Naive B cell (primary cell): ENCODE measurements around the gene WASHC2C. TPM values are rescaled to one million over a fixed set of nuclear protein-coding genes. Genes with fewer than 3 reads are reported as not detected.
"Not testable (repeated sequence)": the region's sequence is repeated elsewhere in the genome, so short reads cannot be mapped to it uniquely, and the experiment has no call there.

Experiments
- ATAC-seq, 2 donors: fragments of 150-1000 bp; cut with Tn5 transposase; 2 replicates each; pipeline ENCODE4 v1.10.0; 2021; ENCODE audit warnings: low read depth in 2 of 2, mild to moderate bottlenecking in 2 of 2, moderate library complexity in 2 of 2
- DNase-seq: peaks from one replicate; pipeline ENCODE4 v3.0.0; 2022
- H3K27ac Mint-ChIP-seq, 6 donors: one replicate each; pipeline ENCODE4 v1.8.0; 2020 to 2022; ENCODE audit warnings: mild to moderate bottlenecking in 6 of 6, mixed read lengths in 6 of 6, moderate library complexity in 5 of 6, inconsistent platforms in 2 of 6
- H3K27me3 Mint-ChIP-seq, 3 donors: one replicate each; pipeline ENCODE4 v1.8.0; 2021 to 2022; ENCODE audit warnings: mixed read lengths in 3 of 3, mild to moderate bottlenecking in 1 of 3
- H3K36me3 Mint-ChIP-seq, 2 donors: one replicate each; pipeline ENCODE4 v1.8.0; 2020 to 2022; ENCODE audit warnings: mixed read lengths in 2 of 2, inconsistent platforms in 1 of 2, mild to moderate bottlenecking in 1 of 2
- H3K4me1 Mint-ChIP-seq, 3 donors: one replicate each; pipeline ENCODE4 v1.8.0; 2020 to 2022; ENCODE audit warnings: mixed read lengths in 3 of 3, inconsistent platforms in 1 of 3, mild to moderate bottlenecking in 1 of 3, moderate library complexity in 1 of 3
- H3K4me3 Mint-ChIP-seq, 8 donors: one replicate each; pipeline ENCODE4 v1.8.0; 2020 to 2022; ENCODE audit warnings: mild to moderate bottlenecking in 8 of 8, mixed read lengths in 8 of 8, moderate library complexity in 8 of 8, inconsistent platforms in 2 of 8
- H3K9me3 Mint-ChIP-seq, 7 donors: one replicate each; pipeline ENCODE4 v1.8.0; 2020 to 2022; ENCODE audit warnings: mixed read lengths in 7 of 7, mild to moderate bottlenecking in 5 of 7, inconsistent platforms in 2 of 7, moderate library complexity in 1 of 7
- polyA plus RNA-seq, 6 donors: library from polyadenylated mRNA; unstranded; fragments of 300-500 nt; fragmentation: Illumina TruSeq; gene quantifications; one replicate each; pipeline ENCODE4 v1.2.3, GENCODE V29; 2021; ENCODE audit warnings: low read depth in 6 of 6

WASHC2C gene
- polyA plus RNA-seq, 6 donors from 2014 or later = 7.1 to 42.2 (median 19.6) TPM

DNA sequence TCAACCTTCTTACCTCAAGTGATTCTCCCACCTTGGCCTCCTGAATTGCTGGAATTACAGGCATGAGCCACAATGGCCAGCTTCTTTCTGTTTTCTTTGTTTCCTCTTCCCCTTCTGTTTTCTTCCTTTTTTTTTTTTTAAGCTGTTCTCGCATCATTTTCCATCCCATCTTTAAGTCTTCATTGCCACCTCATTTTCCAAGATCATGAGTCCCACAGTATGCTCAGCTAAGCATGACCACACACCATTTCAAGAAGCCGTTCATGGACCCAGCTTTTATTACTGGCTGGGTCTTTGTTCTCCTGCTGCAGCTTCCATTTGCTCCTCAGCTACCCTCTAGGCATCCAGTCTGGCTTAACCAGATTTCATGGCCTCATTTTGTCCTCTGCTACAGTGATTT, 67.7 kb downstream of the WASHC2C start:
- not testable (repeated sequence) for H3K4me1 Mint-ChIP-seq, H3K9me3 Mint-ChIP-seq, H3K4me3 Mint-ChIP-seq, ATAC-seq, H3K27me3 Mint-ChIP-seq, DNase-seq
- Mint-ChIP-seq H3K27ac (peak overlapping the region in 2 of 6 donors; percentile 66 to 93), H3K36me3 (peaks cover 12 to 15% of the 10 kb centered on the region in 2 donors)

DNA sequence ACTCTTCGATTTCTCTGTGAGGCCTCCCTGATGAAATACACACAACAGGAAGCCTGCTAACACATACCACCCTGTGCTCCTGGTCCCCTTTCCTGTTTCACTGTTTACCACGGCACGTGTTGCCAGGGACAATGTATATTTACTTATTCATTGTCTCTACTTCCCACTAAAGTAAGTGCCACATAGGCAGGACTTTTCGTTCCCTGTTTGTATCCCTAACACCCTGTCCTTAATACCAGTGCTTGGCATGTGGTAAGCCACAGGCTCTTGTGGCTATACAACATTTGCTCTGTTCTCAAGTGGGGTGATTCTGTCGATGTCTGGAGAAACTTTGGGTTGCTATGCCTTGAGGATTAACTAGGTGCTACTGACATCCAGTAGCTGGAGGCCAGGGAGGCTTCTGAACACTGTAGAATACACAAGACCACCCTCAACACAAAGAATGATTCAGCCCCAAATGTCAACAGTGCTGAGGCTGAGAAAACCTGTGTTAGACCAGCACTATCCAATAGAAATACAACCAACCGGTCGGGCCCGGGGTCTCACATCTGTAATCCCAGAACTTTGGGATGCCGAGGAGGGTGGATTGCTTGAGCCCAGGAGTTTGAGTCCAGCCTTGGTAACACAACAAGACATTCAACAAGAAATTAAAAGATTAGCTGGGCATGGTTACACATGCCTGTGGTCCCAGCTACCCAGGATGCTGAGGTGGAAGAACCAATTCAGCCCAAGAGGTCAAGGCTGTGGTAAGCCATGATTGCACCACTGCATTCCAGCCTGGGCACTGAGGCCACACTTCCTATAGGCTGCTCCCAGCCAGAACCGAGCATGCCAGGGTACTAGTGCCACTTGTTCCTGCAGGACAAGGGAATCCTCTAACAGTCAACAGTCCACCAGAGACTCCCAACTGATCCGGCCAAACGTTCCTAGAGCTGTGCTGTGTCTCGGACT, 76.3 kb downstream of the WASHC2C start:
- H3K27ac Mint-ChIP-seq, ATAC-seq, H3K4me1 Mint-ChIP-seq, H3K36me3 Mint-ChIP-seq, H3K9me3 Mint-ChIP-seq, DNase-seq, H3K4me3 Mint-ChIP-seq, H3K27me3 Mint-ChIP-seq: not testable (repeated sequence)

DNA sequence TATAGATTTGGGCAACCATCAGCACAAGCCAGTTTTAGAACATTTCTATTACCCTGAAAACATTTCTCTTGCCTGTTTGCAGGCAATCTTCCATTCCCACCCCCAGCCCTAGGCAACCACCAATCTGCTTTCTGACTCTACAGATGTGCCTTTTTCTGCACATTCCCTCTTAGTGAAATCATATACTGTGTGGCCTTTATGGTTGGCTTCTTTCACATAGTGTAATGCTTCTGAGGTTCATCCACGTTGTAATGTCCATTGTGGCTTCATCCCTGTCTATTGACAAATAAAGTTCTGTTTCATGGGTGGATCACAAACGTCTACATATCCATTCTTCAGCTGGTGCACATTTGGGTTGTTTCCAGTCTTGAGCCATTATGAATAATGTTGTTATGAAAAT, 77.9 kb downstream of the WASHC2C start:
- not testable (repeated sequence) for ATAC-seq, H3K27ac Mint-ChIP-seq, H3K4me3 Mint-ChIP-seq, H3K27me3 Mint-ChIP-seq, H3K36me3 Mint-ChIP-seq, H3K4me1 Mint-ChIP-seq, DNase-seq, H3K9me3 Mint-ChIP-seq

DNA sequence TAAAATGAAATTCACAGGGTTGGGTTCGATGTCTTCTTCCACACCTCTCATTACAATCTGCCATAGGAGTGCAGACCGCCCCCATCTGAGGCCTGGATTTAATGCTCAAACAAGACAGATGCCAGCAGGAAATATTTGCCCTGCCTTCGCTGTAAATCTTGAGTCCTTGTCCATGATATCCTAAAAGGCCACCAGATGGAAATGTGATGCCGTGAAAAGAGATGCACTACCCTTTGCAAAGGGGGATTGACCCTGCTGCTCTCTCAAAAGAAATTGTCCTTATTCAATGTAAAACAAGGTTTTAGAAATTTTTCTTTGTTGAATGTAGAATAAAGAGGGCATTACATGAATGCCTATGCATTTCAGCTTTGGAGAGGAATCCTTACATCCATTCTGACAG, 82.8 kb downstream of the WASHC2C start:
- DNase-seq = no peak
- Mint-ChIP-seq H3K27me3 (peaks cover 0 to 7% (median 0%) of the 10 kb centered on the region in 3 donors), H3K4me1 (no peaks in the 10 kb centered on the region), H3K4me3 (no peak overlapping the region), H3K9me3 (no peaks in the 10 kb centered on the region), H3K36me3 (no peaks in the 10 kb centered on the region), H3K27ac (no peak overlapping the region)
- no peak for ATAC-seq

DNA sequence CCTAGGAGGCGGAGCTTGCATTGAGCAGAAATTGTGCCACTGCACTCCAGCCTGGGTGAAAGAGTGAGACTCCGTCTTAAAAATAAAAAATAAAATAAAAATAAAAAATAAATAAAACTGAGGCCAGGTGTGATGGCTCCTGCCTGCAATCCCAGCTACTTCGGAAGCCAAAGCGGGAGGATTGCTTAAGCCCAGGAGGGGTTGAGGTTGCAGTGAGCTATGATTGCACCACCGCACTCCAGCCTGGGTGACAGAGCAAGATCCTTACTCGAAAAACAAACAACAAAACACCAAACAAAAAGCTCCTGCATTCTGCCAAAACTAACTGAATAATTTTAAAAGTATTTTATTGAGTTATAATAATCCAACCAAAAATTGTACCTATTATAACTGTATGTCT, 84.0 kb downstream of the WASHC2C start:
- no peaks in the 10 kb centered on the region for H3K9me3 Mint-ChIP-seq
- H3K27me3 Mint-ChIP-seq = peaks cover 0 to 7% (median 0%) of the 10 kb centered on the region in 3 donors
- H3K4me3 Mint-ChIP-seq = no peak overlapping the region
- H3K27ac Mint-ChIP-seq = no peak overlapping the region
- H3K36me3 Mint-ChIP-seq = no peaks in the 10 kb centered on the region
- ATAC-seq (no peak), DNase-seq (no peak)
- no peaks in the 10 kb centered on the region for H3K4me1 Mint-ChIP-seq

DNA sequence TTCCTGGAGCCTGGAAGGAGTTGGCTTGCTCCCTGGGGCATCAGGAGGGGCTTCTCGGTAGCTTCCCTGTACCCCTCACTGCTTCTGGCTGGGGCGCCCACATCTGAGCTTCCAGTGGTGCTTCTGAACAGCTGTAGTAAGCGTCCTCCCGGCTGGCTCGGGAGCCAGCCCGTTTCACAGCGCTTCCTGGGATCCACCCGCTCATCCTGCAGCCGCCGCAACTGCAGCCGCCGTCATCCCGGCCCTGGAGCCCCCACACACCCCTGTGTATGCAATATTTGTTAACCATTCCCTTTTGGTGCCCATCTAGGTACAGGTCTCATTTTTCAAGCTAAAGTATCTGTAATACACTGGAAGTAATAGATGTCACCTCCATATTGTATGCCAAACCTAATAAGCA, 85.9 kb downstream of the WASHC2C start:
- ATAC-seq, DNase-seq, H3K27me3 Mint-ChIP-seq, H3K4me1 Mint-ChIP-seq, H3K36me3 Mint-ChIP-seq, H3K27ac Mint-ChIP-seq, H3K9me3 Mint-ChIP-seq, H3K4me3 Mint-ChIP-seq: not testable (repeated sequence)

DNA sequence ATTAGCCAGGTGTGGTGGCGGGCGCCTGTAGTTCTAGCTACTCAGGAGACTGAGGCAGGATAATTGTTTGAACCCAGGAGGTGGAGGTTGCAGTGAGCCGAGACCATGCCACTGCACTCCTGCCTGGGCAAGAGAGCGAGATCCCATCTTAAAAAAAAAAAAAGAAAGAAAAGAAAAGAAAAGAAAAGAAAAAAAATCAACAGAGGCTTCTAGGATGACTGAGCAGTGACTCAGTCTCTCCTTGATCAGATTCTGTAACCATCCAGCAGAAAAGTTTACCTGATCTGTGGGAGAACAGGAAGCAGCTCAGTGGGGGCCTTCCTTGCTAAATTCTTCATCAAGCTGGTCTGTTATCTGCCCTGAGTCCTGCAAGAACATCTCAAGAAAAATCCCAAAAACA, 87.1 kb downstream of the WASHC2C start:
- H3K4me1 Mint-ChIP-seq, H3K36me3 Mint-ChIP-seq, H3K9me3 Mint-ChIP-seq, DNase-seq, H3K27me3 Mint-ChIP-seq, H3K27ac Mint-ChIP-seq, ATAC-seq, H3K4me3 Mint-ChIP-seq: not testable (repeated sequence)

DNA sequence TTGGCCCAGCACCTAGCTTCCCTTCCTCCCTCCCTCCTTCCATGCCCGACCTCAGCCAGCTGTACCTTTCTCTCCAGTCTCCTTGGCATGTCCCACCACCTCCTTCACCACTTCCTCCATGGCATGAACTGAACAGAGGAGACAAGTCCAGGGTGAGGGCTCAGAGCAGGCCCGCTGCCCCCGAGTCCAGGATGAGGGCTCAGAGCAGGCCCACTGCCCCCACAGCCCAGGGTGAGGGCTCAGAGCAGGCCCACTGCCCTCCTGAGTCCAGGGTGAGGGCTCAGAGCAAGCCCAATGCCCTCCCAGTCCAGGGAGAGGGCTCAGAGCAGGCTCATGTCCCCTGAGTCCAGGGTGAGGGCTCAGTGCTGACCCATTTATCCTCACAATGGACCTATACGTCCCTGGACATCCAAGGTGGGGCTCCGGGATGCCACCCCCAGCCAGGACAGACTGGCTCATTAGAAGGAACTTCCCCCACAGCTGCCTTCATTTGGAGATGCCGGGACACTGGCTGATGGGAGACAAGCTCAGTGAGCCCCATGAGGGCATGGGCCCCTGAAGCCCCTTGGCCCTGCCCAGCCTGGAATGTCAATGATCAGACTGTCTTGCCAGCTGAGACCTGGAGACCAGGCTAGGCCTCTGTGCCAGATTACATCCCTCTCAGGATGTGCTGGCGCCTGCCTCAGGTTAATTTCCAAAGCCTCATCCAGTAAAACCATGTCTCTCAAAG, 90.2 kb downstream of the WASHC2C start:
- no peak overlapping the region for H3K4me3 Mint-ChIP-seq
- H3K27me3 Mint-ChIP-seq = peaks cover 0 to 5% (median 0%) of the 10 kb centered on the region in 3 donors
- H3K4me1 Mint-ChIP-seq = peaks cover 0 to 4% (median 0%) of the 10 kb centered on the region in 3 donors
- H3K27ac Mint-ChIP-seq = no peak overlapping the region
- no peaks in the 10 kb centered on the region for H3K36me3 Mint-ChIP-seq
- DNase-seq = no peak
- no peak for ATAC-seq
- H3K9me3 Mint-ChIP-seq = peaks cover 0 to 4% (median 0%) of the 10 kb centered on the region in 7 donors

DNA sequence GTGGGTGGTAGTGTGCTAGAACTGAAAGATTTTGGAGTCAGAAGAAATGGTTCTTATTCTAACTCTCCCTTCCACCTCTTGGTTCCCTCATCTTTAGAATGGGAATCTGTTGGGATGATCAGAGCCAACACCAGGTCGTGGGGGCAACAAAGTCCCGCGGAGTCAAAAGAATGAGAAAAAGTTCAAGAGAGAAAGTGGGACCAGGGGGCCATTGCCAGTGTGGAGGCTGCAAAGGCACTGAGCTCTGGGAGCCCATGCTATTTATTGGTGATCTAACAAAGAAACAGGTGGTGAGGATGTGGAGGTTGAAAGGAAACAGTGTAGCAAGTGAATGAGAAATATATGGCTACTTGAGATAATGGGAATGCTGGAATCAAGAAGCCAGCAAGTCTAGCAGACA, 90.8 kb downstream of the WASHC2C start:
- peaks cover 0 to 5% (median 0%) of the 10 kb centered on the region in 3 donors for H3K27me3 Mint-ChIP-seq

DNA sequence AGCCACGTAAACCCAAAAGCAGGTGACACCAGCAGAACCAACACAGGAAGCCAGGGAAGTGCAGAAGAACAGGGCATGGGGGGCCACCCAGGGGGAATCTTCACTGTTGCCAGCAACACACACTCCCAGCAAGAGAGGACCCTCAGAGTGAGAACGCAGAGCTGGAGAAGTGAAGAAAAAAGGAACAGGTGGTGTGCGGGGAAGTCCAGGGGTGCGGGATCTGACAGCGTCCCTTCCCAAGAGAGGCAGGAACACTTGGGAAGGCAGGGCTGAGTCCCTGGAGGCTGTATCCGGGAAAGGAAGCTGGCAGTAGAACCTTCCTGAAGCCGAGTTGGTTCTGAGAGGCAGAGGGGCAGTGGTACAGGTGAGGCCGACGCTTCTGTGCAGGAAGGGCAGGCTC, 92.5 kb downstream of the WASHC2C start:
- Mint-ChIP-seq H3K36me3 (no peaks in the 10 kb centered on the region), H3K4me3 (no peak overlapping the region), H3K9me3 (peaks cover 0 to 4% (median 0%) of the 10 kb centered on the region in 7 donors), H3K27me3 (peaks cover 0 to 5% (median 0%) of the 10 kb centered on the region in 3 donors), H3K27ac (no peak overlapping the region), H3K4me1 (peaks cover 0 to 4% (median 0%) of the 10 kb centered on the region in 3 donors)
- no peak for ATAC-seq
- DNase-seq = no peak

More for the DNA sequence above, 90.8 kb downstream of the WASHC2C start:
- peaks cover 0 to 4% (median 0%) of the 10 kb centered on the region in 3 donors for H3K4me1 Mint-ChIP-seq
- DNase-seq (no peak), ATAC-seq (no peak)
- H3K9me3 Mint-ChIP-seq = peaks cover 0 to 4% (median 0%) of the 10 kb centered on the region in 7 donors
- H3K36me3 Mint-ChIP-seq = no peaks in the 10 kb centered on the region
- H3K27ac Mint-ChIP-seq = no peak overlapping the region
- no peak overlapping the region for H3K4me3 Mint-ChIP-seq

DNA sequence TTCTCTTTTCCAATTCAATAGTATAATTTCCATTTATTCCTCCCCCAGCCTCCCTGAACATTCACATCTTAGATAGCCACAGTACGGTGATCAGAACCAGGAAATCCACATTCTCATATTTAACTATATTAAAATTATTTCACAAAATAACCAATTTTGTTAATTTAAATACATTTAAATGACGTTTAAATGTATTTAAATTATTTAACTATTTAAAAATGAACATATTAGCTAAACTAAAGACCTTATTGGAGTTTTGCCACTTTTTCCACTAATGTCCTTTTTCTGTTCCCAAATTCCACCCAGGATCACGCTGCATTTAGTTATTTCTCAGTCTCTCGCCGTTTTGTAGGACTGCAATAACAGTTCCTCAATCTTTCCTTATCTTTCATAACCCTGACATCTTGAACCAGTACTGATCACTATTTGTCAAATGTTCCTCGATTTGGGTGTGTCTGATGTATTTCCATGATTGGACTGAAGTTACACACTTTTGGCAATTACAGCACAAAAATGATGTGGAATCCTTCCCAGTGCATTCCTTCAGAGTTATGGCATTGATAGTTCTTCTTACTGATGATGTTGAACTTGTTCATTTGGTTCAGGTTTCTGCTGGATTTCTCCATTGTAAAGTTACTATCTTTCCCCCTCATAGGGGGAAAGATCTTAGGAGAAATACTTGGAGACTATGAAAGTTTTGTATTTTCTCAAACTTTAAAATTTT, 93.2 kb downstream of the WASHC2C start:
- not testable (repeated sequence) for ATAC-seq, H3K27me3 Mint-ChIP-seq, H3K9me3 Mint-ChIP-seq, H3K4me1 Mint-ChIP-seq, H3K36me3 Mint-ChIP-seq, H3K27ac Mint-ChIP-seq, DNase-seq, H3K4me3 Mint-ChIP-seq

DNA sequence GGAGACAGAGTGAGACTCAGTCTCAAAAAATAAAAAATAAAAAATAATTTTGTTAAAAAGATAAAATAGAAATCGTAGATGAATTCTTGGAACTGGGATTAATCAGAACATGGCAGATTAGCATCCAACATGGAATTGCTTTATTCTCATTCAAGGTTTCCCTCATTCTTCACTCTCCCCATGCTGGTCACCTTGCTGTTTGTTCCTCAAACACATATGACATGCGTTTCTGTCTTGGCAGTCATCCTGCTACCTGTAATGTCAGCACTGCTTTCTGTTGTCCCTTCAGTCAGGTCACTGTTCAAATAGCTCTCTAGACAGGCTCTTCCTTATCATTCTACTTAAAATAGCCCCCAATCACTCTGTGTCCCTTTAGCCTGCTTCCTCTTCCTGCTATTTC, 95.9 kb downstream of the WASHC2C start:
- not testable (repeated sequence) for H3K9me3 Mint-ChIP-seq, H3K36me3 Mint-ChIP-seq, H3K4me3 Mint-ChIP-seq, H3K4me1 Mint-ChIP-seq, DNase-seq, ATAC-seq, H3K27ac Mint-ChIP-seq, H3K27me3 Mint-ChIP-seq
